ENCODE measurements around the gene CLEC1B.

CLEC1B gene

GRCh38 chr12:9999016-9999415 is at the start of gene CLEC1B:
CLEC1B (minus strand) TSS chr12:9999121; CDS start chr12:9999100, 21 bp downstream.
- no peak for DNase-seq
- no peak within 1 kb of the TSS for H3K9ac ChIP-seq (ENCODE audit: low read length)
- H3K4me2 ChIP-seq (ENCODE audit: low read depth, low read length) = no peak within 1 kb of the TSS
- no peak within 1 kb of the TSS for H3K4me3 ChIP-seq (ENCODE audit: low read length)
- H3K36me3 ChIP-seq (replicated peaks; ENCODE audit: insufficient read depth, low read length) = no peaks in the 10 kb centered on the region
- no peak for TF ChIP-seq EZH2 (optimal IDR thresholded peaks at IDR 0.05; ENCODE audit: low read depth, low read length)
- no peak for TF ChIP-seq EZH2phosphoT487 (IDR thresholded peaks at IDR 0.05; ENCODE audit: low read length)
- TF ChIP-seq CTCF (IDR thresholded peaks at IDR 0.05; ENCODE audit: low read length) = no peak
- H2AFZ ChIP-seq (ENCODE audit: low read length) = no peak within 1 kb of the TSS
- no peaks in the 10 kb centered on the region for H3K9me2 ChIP-seq (replicated peaks; ENCODE audit: insufficient read depth, low read length)
- no peaks in the 10 kb centered on the region for H4K20me1 ChIP-seq (ENCODE audit: insufficient read depth, low read length)
- no peak within 1 kb of the TSS for H3K27ac ChIP-seq (ENCODE audit: low read length)
- H3K9me3 ChIP-seq (replicated peaks; ENCODE audit: insufficient read depth, low read length) = no peaks in the 10 kb centered on the region
- no peaks in the 10 kb centered on the region for H3K27me3 ChIP-seq (replicated peaks; ENCODE audit: insufficient read depth, low read length)
- no peaks in the 10 kb centered on the region for H3K79me2 ChIP-seq (ENCODE audit: low read length)
- H3K4me1 ChIP-seq (ENCODE audit: low read length) = no peaks in the 10 kb centered on the region
- no peaks in the 10 kb centered on the region for H3F3A ChIP-seq (ENCODE audit: insufficient read depth, low read length)

DNA sequence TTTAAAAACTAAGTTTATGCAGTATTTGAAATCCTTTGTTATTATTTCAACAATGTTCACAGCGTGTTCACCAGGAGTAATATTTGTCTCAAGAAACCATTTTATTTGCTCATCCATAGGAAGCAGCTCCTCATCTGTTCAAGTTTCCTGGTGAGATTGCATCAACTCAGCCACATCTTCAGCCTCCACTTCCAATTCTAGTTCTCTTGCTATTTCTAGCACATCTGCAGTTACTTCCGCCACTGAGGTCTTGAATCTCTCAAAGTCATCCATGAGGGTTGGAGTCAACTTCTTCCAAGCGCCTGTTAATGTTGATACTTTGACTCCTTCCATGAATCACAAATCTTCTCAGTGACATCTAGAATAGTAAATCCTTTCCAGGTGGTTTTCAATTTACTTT is 49.6 kb upstream of the CLEC1B start:
- Histone ChIP-seq H3K4me2 (ENCODE audit: low read depth, low read length) (no peak overlapping the region), H3K27me3 (replicated peaks; ENCODE audit: insufficient read depth, low read length) (no peaks in the 10 kb centered on the region), H2AFZ (ENCODE audit: low read length) (no peak overlapping the region), H4K20me1 (ENCODE audit: insufficient read depth, low read length) (no peaks in the 10 kb centered on the region), H3K9ac (ENCODE audit: low read length) (no peak overlapping the region), H3K4me3 (ENCODE audit: low read length) (no peak overlapping the region), H3K9me2 (replicated peaks; ENCODE audit: insufficient read depth, low read length) (no peaks in the 10 kb centered on the region), H3K79me2 (ENCODE audit: low read length) (no peaks in the 10 kb centered on the region), H3K36me3 (replicated peaks; ENCODE audit: insufficient read depth, low read length) (no peaks in the 10 kb centered on the region), H3F3A (ENCODE audit: insufficient read depth, low read length) (peaks cover 16% of the 10 kb centered on the region), H3K27ac (ENCODE audit: low read length) (no peak overlapping the region), H3K4me1 (ENCODE audit: low read length) (peaks cover 41% of the 10 kb centered on the region), H3K9me3 (replicated peaks; ENCODE audit: insufficient read depth, low read length) (no peaks in the 10 kb centered on the region)
- no peak for DNase-seq
- no peak for TF ChIP-seq EZH2 (optimal IDR thresholded peaks at IDR 0.05; ENCODE audit: low read depth, low read length)
- TF ChIP-seq EZH2phosphoT487 (IDR thresholded peaks at IDR 0.05; ENCODE audit: low read length) = no peak
- TF ChIP-seq CTCF (IDR thresholded peaks at IDR 0.05; ENCODE audit: low read length) = no peak

GRCh38 chr12:10042167-10042566 is 43.2 kb upstream of the CLEC1B start:
- Histone ChIP-seq H3K27ac (ENCODE audit: low read length) (peak overlapping the region; percentile 95), H3K9ac (ENCODE audit: low read length) (peak overlapping the region; percentile 52), H3K9me3 (replicated peaks; ENCODE audit: insufficient read depth, low read length) (no peaks in the 10 kb centered on the region), H3F3A (ENCODE audit: insufficient read depth, low read length) (peaks cover 13% of the 10 kb centered on the region; the same call in 1 of the 2 replicates), H3K36me3 (replicated peaks; ENCODE audit: insufficient read depth, low read length) (no peaks in the 10 kb centered on the region), H4K20me1 (ENCODE audit: insufficient read depth, low read length) (no peaks in the 10 kb centered on the region), H3K79me2 (ENCODE audit: low read length) (no peaks in the 10 kb centered on the region), H3K9me2 (replicated peaks; ENCODE audit: insufficient read depth, low read length) (no peaks in the 10 kb centered on the region), H3K4me2 (ENCODE audit: low read depth, low read length) (peak overlapping the region; percentile 52), H3K27me3 (replicated peaks; ENCODE audit: insufficient read depth, low read length) (no peaks in the 10 kb centered on the region), H3K4me1 (ENCODE audit: low read length) (peaks cover 42% of the 10 kb centered on the region), H3K4me3 (ENCODE audit: low read length) (0 out of 2 replicates have a peak overlapping the region, but pooled peaks have one; percentile 9), H2AFZ (ENCODE audit: low read length) (0 out of 2 replicates have a peak overlapping the region, but pooled peaks have one; percentile 4)
- TF ChIP-seq CTCF (IDR thresholded peaks at IDR 0.05; ENCODE audit: low read length) = no peak
- no peak for TF ChIP-seq EZH2phosphoT487 (IDR thresholded peaks at IDR 0.05; ENCODE audit: low read length)
- TF ChIP-seq EZH2 (optimal IDR thresholded peaks at IDR 0.05; ENCODE audit: low read depth, low read length) = no peak
- DNase-seq = peak; percentile 95
